ENCODE results near the gene TRMT11.
"Not testable (repeated sequence)": the region's sequence is repeated elsewhere in the genome, so short reads cannot be mapped to it uniquely, and the experiment has no call there.

The TRMT11 gene

DNA sequence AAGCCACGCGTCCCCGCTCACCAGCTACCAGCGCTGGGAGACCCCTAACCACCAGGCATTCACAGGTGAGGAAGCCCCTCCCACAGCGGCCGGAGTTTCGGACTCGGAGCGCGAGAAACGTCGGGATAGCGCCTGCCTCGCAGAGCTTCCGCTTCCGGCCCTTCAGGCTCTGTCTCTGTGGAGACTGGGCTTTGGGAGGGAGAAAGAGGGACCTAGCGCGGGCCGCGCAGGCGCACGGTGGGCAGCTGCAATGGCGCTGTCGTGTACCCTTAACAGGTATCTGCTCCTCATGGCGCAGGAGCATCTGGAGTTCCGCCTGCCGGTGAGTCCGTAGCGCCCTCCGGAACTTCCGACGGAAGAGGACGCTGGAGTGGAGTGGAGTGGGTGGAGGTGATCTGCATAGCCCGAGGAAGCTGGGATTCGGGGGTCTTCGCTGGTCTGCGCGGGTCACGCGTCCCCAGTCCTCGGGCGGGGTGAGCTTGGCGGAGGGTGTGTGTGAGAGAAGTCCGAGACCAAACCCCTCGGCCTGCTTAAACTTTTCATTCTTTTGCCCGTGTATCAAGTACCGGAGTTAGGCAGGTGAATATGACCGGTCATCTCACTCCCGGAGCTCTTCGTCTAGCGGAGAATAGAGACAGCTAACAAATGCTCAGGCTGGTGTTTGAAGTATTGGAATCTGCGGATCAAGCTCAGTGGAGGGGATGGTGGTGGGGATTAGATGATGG, at the start of gene TRMT11:
TSS of gene TRMT11 (plus strand) at position 240 of the 725 bp plus-strand sequence. CDS start at position 251, 11 bp downstream.
- DNase-seq (ENCODE audit: low read depth, low spot score): peak; percentile 96

DNA sequence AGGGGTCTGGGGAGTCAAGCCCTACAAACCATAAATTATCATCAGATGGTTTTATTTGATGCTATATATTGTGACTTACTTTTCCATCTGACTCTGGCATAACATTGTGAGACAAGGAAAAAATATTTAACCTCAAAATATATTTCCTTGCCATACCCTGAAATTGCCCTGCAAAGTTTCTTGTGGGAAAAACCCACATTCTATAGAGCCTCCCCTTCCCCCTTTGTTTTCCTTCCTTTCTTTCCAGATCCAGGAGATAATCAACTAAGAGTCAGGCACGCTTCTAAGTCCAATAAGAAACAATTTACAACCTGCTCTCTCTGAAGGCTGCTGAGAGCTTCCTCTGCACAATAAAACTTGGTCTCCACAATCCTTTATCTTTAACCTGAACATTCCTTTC, 47.3 kb upstream of the TRMT11 start:
- no peak for DNase-seq (ENCODE audit: low read depth, low spot score)

DNA sequence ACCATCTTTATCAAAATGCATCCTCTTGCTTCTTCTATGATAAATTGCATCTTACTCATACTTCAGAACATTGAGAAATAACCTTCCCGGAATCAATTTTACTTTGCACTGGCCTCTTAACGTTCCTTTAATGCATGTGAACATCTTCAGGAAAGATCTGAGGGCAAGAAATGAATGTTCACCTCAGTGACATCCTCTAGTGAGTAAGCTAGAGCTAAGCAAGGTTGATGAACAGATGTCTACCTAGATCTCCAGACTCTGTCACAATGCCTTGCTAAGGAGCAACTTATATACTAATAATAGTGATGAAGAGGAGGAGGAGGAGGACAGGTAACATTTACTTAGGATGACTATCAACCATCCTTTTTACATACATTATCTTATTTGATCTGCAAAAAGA, 46.5 kb upstream of the TRMT11 start:
- no peak for DNase-seq (ENCODE audit: low read depth, low spot score)

DNA sequence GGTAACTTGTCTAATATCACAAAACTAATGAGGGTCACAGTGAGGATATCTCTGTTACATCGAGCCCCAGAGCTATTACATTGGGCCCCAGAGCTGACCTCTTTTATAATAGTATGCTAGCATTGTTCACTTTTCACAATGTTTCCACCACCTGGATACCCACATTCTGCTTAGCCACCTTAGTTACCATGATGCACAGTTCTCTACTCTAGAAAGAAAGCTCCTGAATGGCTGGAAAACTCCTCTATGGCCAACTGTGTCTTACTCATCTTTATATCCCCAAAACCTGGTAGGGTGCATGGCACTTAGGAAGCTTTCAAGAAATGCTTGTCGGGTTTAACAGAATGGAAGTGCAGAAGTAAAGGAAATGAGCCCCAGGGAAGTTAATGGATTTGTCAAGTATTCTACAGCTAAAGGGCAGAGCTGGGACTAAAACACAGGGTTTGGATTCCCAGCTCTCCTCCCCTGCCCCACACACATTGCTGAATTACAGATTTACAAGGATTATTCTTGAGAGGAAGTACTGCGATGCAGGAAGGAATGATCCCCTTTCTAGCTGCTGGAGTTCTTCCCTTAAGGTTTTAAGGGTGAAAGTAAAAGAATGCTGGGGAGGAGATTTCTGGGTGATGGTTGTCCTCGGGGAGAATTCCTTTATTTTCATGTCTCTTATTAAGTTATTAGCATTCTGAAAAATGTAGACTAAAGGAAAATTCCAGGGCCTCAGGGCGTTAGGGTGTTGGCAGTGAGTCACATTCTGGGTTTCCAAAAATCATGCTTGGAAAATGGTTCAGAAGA, 45.9 kb upstream of the TRMT11 start:
- DNase-seq (ENCODE audit: low read depth, low spot score): no peak

DNA sequence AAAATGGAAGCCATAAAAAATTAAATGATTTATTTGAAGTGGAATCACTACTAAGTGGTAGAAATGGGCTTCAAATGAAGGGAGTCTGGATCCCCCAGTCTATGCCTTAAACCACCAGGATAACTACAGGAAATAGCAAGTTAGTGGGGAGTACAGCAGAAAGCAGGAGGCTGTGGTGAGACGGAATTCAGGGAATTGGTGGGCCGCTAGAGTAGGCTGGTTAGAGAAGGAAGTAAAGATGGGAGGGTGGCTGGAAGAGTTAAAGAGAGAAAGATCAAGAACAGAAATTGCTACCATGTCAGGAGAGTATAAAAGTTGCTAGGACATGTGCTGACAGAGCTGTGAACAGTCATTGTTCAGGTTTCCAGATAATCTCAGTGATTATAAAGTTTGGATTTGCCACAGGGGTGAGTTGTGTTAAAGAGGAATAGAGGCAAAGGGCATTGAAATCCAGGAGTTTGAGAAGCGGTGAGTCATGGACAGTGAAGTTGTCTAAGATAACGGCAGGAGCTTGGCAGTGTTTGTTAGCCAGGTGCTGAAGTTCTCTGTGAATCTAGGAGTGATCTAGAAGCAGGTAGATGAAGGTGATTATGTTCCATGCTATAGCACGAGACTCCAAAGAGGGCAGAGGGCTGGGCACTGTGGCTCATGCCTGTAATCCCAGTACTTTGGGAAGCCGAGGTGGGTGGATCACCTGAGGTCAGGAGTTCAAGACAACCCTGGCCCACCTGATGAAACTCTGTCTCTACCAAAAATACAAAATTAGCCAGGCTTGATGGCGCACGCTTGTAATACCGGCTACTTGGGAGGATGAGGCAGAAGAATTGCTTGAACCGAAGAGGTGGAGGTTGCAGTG, 43.4 kb upstream of the TRMT11 start:
- DNase-seq (ENCODE audit: low read depth, low spot score): no peak

DNA sequence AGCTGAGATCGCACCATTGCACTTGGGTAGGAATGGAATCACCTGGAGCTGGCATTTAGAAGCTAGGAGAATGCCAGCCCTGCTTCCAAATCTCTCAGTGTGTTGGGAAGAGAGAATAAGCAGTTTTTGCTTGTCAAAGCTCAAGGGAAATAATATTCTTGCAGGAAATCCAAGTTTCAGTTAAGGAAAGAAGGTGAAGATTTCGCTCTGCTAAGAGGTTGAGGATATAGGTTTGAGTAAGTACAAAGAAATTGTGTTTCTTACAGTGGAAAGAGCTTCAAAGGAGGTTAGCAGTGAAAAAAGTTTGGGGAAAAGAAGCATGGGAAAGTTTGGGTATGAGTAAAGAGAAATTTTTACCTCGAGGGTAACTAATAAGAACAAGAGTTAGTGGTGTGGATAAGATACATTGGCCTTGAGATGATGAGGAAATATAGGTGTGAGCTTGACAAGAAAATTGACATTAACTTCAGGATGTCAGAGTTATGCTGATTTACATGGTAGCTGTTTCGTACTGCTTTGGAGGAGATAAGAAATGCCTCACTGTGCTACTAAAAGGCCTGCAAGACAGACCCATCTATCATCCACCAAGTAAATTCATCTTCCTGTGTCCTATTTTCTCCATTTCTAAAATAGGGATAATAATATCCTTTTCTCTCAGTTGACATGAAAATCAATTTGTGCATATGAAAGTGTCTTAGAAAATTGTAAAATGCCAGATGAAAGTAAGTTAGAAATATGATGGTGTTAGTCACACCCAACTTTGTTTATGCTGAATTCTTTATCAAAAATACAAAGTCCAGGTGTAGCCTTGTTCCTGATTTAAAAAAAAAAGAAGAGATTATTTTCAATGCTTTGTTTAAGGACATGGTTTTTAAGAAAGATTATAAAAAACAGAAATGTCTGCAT, 42.6 kb upstream of the TRMT11 start:
- DNase-seq (ENCODE audit: low read depth, low spot score): no peak

DNA sequence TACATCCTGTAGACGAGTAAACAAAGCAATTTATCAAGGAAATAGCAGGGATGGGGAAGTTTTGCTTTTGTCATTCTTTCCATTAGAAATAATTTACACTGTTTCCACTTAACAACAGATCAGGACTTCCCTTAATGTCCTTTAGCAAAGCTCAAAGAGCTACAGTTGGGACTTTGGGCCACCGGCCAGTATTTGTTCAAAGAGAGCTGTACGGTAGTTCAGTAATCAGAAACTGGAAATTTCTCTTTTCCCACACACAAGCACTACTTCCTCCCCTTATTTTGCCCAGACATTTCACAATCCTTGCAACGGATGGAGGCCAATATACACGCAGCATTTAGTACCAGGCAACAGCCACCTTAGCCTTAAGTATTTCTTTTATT, 41.9 kb upstream of the TRMT11 start:
- peak; percentile 43 for DNase-seq (ENCODE audit: low read depth, low spot score)

DNA sequence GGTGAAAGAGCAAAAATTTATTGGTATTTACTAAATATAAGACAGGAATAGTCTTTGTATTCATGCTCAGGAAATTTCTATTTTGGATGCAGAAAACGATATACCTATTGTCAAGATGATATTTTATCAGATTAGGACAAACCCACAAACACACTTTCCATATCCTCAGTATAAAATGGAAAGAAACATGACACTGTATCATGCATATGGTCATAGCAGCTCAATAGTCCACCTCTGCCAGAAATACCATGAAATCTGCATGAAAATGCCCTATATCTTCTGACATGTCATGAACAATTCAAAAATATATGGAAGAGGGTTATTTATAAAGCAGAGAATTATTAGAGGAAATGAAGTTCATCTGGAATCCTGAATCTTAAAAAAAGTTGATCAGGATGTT, 41.4 kb upstream of the TRMT11 start:
- DNase-seq (ENCODE audit: low read depth, low spot score): no peak

DNA sequence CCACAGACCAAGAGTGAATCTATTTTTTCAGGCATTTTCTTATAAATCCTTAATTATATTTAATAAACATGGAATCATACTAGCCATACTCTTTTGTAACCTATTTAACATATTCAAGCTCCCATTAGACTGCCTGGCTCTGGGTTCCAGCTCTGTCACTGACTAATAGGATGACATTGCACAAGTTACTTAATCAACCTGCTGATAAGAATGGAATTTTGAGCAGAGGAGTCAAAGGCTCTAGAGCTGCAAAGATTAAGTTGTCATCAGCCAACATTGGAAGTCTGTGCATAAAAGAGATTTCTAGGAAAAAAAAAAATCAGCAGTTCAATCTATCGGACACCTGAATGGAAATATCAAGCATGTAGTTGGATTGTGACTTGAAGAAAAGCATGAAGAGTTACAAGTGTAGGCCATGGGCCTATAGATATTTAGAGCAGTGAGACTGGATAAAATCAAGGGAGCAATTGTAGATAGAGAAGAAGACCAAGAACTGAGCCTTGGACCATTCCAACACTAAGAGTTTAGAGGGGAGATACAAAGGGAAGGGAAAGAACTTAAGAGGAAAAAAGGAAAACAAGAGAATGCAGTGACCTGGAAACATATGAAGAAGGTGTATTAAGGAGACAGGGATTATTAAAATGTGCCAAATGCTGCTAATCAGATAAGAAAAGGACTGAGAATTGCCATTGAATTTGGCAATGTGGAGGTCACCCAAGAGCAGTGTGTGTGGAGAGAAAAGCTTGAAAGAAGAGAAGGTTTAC, 40.8 kb upstream of the TRMT11 start:
- no peak for DNase-seq (ENCODE audit: low read depth, low spot score)

DNA sequence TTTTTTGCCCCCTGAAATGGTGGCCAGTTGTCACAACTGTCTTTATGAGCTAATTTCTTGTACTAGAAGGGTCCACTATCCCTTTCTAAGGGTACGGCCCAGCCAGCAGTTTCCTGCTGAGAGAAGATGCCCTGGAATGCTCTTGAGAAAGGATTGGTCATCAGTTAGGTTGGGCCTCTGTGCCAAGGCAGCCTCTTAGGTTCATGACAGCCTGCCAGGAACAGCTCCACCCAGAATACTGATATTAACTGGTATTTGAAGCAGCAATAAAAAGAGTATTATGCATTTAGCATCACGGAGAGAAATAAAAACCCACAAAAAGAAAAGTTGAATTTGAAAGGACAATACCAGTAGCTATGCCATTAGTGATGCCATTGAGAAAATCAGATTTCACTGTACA, 38.7 kb upstream of the TRMT11 start:
- peak; percentile 33 for DNase-seq (ENCODE audit: low read depth, low spot score)

DNA sequence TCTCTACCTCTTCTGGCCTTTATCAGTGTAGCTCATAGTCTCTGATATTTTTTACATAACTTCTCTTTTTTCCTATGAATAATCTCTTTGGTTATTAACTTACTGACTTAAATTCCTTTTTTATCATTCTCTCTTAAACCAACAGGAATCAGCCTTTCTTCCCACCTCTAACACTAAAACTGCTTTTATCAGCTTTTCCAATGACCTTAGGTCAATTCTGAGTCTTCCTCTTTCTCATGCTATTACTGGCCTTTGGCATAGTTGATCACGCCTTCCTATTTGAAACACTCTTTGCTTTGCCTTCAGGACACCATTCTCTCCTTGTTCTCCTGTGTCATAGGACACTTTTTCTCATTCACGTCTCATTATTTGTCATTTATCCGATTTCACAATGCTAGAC, 37.9 kb upstream of the TRMT11 start:
- no peak for DNase-seq (ENCODE audit: low read depth, low spot score)

DNA sequence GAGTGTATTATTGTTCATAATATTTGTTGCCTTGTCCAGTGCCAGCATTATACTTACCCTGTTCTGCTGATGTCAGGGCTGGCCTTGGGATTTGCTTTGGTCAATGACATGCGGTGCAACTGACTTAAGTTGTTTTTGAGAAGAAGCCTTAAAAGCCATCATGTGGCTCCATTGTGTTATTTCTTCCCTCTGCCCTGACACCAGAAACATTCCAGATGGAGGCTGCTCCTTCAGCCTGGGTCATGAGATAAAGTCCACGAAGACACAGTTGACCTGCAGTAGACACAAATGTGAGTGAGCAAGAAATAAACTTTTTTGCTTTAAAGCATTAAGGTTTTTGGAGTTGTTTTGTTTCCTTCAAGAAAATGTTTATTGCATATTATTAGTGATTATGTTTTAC, 37.3 kb upstream of the TRMT11 start:
- no peak for DNase-seq (ENCODE audit: low read depth, low spot score)

DNA sequence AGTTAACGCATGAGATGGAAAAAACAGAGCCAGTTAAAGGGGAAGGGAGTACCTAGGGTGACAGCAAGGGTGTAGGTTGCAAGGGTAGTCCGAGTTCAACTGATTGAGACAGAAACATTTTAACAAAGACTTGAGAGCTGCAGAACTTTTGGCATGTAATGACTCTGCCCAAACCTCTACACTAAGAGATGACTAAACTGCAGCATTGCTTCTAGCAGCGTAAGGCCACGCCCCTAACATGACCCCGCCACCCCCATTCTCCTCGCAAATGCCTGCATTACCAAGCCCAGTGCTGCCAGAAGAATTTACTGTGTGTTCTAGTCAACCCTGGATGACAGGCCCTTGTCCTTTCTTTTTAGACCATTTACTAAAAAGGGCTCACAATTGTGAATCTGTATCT, 36.0 kb upstream of the TRMT11 start:
- DNase-seq (ENCODE audit: low read depth, low spot score): no peak

DNA sequence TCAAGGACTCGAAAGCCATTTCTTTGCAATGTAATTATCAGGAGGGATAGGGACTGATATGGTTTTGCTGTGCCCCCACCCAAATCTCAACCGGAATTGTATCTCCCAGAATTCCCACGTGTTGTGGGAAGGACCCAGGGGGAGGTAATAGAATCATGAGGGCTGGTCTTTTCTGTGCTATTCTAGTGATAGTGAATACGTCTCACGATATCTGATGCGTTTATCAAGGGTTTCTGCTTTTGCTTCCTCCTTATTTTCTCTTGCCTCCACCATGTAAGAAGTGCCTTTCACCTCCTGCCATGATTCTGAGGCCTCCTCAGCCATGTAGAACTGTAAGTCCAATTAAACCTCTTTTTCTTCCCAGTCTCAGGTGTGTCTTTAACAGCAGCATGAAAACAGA, 35.6 kb upstream of the TRMT11 start:
- DNase-seq (ENCODE audit: low read depth, low spot score): not testable (repeated sequence)

DNA sequence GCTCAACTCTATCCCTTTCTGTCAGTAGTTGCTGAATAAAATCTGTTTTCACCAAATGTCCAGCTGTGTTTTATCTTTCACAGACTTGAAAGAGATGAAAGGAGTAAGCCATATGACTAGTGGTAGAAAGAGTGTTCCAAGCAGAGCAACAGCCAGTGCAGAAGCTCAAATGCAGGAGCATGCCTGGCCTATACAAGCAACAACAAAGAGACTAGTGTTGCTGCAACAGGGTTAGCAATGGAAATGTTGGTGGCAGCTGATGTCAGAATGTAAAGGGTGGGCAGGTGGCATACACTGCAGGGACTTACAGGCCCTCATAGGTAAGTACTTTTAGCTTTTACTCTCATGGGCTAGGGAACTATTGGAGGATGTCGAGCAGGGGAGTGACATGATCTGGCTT, 35.0 kb upstream of the TRMT11 start:
- no peak for DNase-seq (ENCODE audit: low read depth, low spot score)

DNA sequence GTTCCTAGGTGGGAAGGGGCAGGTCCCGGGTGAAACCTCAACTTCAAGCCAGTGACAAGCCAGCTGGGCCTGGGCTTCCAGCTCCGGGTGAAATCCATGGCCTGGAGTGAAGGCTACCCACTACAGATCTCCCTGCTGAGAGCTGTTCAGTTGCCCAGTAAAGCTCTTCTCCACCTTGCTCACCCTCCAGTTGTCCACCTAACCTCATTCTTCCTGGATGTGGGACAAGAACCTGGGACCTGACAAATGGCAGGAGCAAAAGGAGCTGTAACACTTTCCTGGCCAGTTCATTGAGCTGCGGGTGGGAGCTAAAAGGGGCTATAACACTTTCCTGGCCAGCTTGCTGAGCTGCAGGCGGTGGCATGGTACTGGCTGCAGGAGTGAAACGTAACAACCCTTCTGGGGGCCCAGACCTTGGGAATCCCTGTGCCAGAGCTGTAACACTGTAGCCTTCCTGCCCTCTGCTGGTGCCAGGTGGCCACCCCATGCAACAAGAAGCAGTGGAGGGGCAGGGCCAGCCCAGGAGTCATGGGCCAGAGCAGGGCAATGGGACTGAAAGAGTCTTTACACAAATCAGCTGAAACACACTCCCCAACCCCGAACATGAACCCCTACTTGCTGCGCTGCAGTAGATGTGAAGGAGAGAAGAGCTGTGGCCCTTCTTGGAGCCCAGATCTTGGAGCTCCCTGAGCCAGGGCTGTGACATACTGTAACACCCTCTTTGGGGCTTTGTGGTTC, 33.4 kb upstream of the TRMT11 start:
- DNase-seq (ENCODE audit: low read depth, low spot score): no peak

DNA sequence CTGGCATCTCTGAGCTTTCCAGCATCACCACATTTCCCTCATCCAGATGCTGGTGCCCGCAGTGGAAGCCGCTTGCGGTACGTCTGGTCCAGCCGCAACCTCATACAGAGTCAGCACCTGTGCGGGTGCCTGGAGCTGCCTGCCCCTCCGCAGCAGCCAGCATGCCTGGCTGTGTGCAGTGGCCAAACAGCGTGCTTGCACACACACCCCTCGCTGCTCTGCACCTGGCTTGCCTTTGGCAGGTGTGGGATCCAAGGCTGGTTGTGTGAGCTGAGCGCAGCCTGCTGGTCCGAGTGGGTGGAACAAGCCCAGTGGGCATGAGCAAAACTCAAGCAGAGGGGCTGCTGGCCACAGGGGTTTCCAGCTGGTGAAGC, 32.9 kb upstream of the TRMT11 start:
- no peak for DNase-seq (ENCODE audit: low read depth, low spot score)

DNA sequence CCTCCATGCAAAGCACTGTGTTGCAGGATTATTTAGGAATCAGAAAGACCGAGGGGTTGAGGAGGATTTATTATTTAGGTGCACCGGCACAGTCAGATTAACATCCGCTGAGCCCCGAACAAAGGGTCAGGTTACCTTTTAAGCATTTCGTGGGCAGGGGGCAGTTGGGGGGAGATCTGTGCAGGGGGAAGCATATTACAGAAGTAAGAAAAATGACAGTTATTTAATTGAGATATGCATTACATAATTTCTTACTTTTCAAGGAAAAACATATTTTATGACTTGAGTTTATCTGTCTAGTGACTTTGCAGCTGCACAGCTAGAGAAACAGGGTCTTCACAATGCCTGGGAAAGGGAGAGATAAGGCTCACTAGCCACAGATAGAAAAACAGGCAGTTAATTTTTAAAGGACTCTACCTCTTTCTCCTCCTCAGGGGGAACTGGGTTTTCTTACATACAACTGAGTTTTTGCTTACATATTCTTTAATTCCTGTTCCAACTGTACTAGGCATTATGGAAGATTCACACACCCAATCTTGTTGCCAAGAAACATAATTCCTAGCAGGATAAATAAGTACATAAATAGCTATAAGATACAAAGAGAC, 31.5 kb upstream of the TRMT11 start:
- no peak for DNase-seq (ENCODE audit: low read depth, low spot score)

DNA sequence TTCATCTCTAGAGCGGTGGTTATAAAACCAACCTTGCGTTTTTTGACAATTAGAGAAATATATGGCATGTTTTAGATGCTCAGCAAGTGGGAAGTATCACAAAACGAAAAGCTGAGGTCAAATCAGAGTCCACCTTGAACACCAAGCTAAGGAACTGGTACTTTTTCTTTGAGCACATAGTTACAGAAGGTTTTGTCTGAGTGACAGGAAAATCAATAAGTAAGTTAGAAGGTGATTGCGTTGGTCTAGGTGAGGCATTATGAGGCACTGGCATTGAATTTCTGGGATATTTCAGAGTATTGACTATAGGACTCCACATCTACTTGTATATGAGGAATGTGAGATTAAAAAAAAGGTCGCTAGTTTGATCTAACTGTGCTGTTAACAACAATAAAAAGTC, 30.4 kb upstream of the TRMT11 start:
- DNase-seq (ENCODE audit: low read depth, low spot score): no peak
